T-helper 2 cell treated with Interferon-gamma antibody and Interleukin-4, amounts not matched to agents 5 μg/mL and 100 μg/mL, for 36 hours (primary cell): ENCODE results near the gene CTNNAL1.
"Not testable (repeated sequence)": the region's sequence is repeated elsewhere in the genome, so short reads cannot be mapped to it uniquely, and the experiment has no call there.

ENCODE experiments used
- DNase-seq: peaks from one replicate; pipeline ENCODE4 v3.0.0; 2021; ENCODE audit warnings: low spot score
- H3K27ac Mint-ChIP-seq: one replicate; pipeline ENCODE4 v1.8.0; 2021; ENCODE audit warnings: mild to moderate bottlenecking, mixed read lengths
- H3K27me3 Mint-ChIP-seq: one replicate; pipeline ENCODE4 v1.8.0; 2021; ENCODE audit warnings: low read depth, mixed read lengths
- H3K36me3 Mint-ChIP-seq: one replicate; pipeline ENCODE4 v1.8.0; 2021; ENCODE audit warnings: low read depth, mixed read lengths
- H3K4me1 Mint-ChIP-seq: one replicate; pipeline ENCODE4 v1.8.0; 2021; ENCODE audit warnings: low read depth, mixed read lengths
- H3K4me3 Mint-ChIP-seq: one replicate; pipeline ENCODE4 v1.8.0; 2022; ENCODE audit warnings: mild to moderate bottlenecking, moderate library complexity, mixed read lengths
- H3K9me3 Mint-ChIP-seq: one replicate; pipeline ENCODE4 v1.8.0; 2021; ENCODE audit warnings: mixed read lengths

CTNNAL1 gene

GRCh38 chr9:108920401-108920800 is 92.9 kb downstream of the CTNNAL1 start:
- not testable (repeated sequence) for H3K4me3 Mint-ChIP-seq, DNase-seq, H3K27me3 Mint-ChIP-seq, H3K4me1 Mint-ChIP-seq, H3K27ac Mint-ChIP-seq, H3K9me3 Mint-ChIP-seq
- H3K36me3 Mint-ChIP-seq, result peaks cover 41% of the 10 kb centered on the region

GRCh38 chr9:108919517-108919916 is 93.8 kb downstream of the CTNNAL1 start:
- no peak for DNase-seq

GRCh38 chr9:108913391-108913790 is 99.9 kb downstream of the CTNNAL1 start:
- Mint-ChIP-seq H3K4me3 (no peak overlapping the region), H3K4me1 (peaks cover 7% of the 10 kb centered on the region), H3K36me3 (peaks cover 33% of the 10 kb centered on the region), H3K27ac (no peak overlapping the region), H3K9me3 (no peaks in the 10 kb centered on the region), H3K27me3 (no peaks in the 10 kb centered on the region)
- no peak for DNase-seq

More at GRCh38 chr9:108919517-108919916, 93.8 kb downstream of the CTNNAL1 start:
- Mint-ChIP-seq H3K4me3 (no peak overlapping the region), H3K9me3 (no peaks in the 10 kb centered on the region), H3K4me1 (no peaks in the 10 kb centered on the region), H3K27me3 (no peaks in the 10 kb centered on the region), H3K27ac (no peak overlapping the region), H3K36me3 (peaks cover 34% of the 10 kb centered on the region)

- no peak overlapping the region for H3K4me3 Mint-ChIP-seq
- H3K27me3 Mint-ChIP-seq, result no peaks in the 10 kb centered on the region
- peaks cover 7% of the 10 kb centered on the region for H3K4me1 Mint-ChIP-seq
- no peak overlapping the region for H3K27ac Mint-ChIP-seq
- DNase-seq, result no peak
- H3K9me3 Mint-ChIP-seq, result no peaks in the 10 kb centered on the region
- peaks cover 37% of the 10 kb centered on the region for H3K36me3 Mint-ChIP-seq
Observed at GRCh38 chr9:108911820-108912219, 101.5 kb downstream of the CTNNAL1 start.

- H3K27ac Mint-ChIP-seq, result no peak overlapping the region
- peaks cover 7% of the 10 kb centered on the region for H3K4me1 Mint-ChIP-seq
- H3K27me3 Mint-ChIP-seq, result no peaks in the 10 kb centered on the region
- peaks cover 35% of the 10 kb centered on the region for H3K36me3 Mint-ChIP-seq
- DNase-seq, result no peak
- no peaks in the 10 kb centered on the region for H3K9me3 Mint-ChIP-seq
- H3K4me3 Mint-ChIP-seq, result no peak overlapping the region
Observed at GRCh38 chr9:108910914-108911313, 102.4 kb downstream of the CTNNAL1 start.

GRCh38 chr9:108910402-108910801 is 102.9 kb downstream of the CTNNAL1 start:
- no peaks in the 10 kb centered on the region for H3K27me3 Mint-ChIP-seq
- peaks cover 30% of the 10 kb centered on the region for H3K36me3 Mint-ChIP-seq
- no peak overlapping the region for H3K27ac Mint-ChIP-seq
- H3K4me1 Mint-ChIP-seq, result peaks cover 7% of the 10 kb centered on the region
- DNase-seq, result no peak
- no peaks in the 10 kb centered on the region for H3K9me3 Mint-ChIP-seq
- no peak overlapping the region for H3K4me3 Mint-ChIP-seq

GRCh38 chr9:108905494-108905893 is 107.8 kb downstream of the CTNNAL1 start:
- Mint-ChIP-seq H3K4me3 (no peak overlapping the region), H3K36me3 (peaks cover 38% of the 10 kb centered on the region), H3K9me3 (no peaks in the 10 kb centered on the region), H3K27me3 (no peaks in the 10 kb centered on the region), H3K4me1 (peaks cover 4% of the 10 kb centered on the region), H3K27ac (no peak overlapping the region)
- no peak for DNase-seq

- Mint-ChIP-seq H3K27me3 (no peaks in the 10 kb centered on the region), H3K4me1 (peaks cover 4% of the 10 kb centered on the region), H3K4me3 (no peak overlapping the region), H3K9me3 (no peaks in the 10 kb centered on the region), H3K27ac (no peak overlapping the region), H3K36me3 (peaks cover 42% of the 10 kb centered on the region)
- no peak for DNase-seq
Observed at GRCh38 chr9:108904161-108904560, 109.1 kb downstream of the CTNNAL1 start.

- no peak overlapping the region for H3K27ac Mint-ChIP-seq
- H3K36me3 Mint-ChIP-seq, result peaks cover 42% of the 10 kb centered on the region
- no peaks in the 10 kb centered on the region for H3K27me3 Mint-ChIP-seq
- no peaks in the 10 kb centered on the region for H3K9me3 Mint-ChIP-seq
- H3K4me3 Mint-ChIP-seq, result no peak overlapping the region
- H3K4me1 Mint-ChIP-seq, result peaks cover 4% of the 10 kb centered on the region
- no peak for DNase-seq
Observed at GRCh38 chr9:108903420-108904103, 109.7 kb downstream of the CTNNAL1 start.

- H3K4me3 Mint-ChIP-seq, result no peak overlapping the region
- H3K9me3 Mint-ChIP-seq, result no peaks in the 10 kb centered on the region
- no peak overlapping the region for H3K27ac Mint-ChIP-seq
- H3K4me1 Mint-ChIP-seq, result peaks cover 4% of the 10 kb centered on the region
- H3K36me3 Mint-ChIP-seq, result peaks cover 44% of the 10 kb centered on the region
- no peaks in the 10 kb centered on the region for H3K27me3 Mint-ChIP-seq
- no peak for DNase-seq
Observed at GRCh38 chr9:108900176-108900575, 113.1 kb downstream of the CTNNAL1 start.

- not testable (repeated sequence) for H3K27me3 Mint-ChIP-seq, H3K27ac Mint-ChIP-seq, H3K4me1 Mint-ChIP-seq, DNase-seq, H3K9me3 Mint-ChIP-seq, H3K4me3 Mint-ChIP-seq
- peaks cover 44% of the 10 kb centered on the region for H3K36me3 Mint-ChIP-seq
Observed at GRCh38 chr9:108899023-108899695, 114.1 kb downstream of the CTNNAL1 start.

- Mint-ChIP-seq H3K9me3 (no peaks in the 10 kb centered on the region), H3K27me3 (no peaks in the 10 kb centered on the region), H3K27ac (no peak overlapping the region), H3K4me3 (no peak overlapping the region), H3K4me1 (no peaks in the 10 kb centered on the region), H3K36me3 (peaks cover 40% of the 10 kb centered on the region)
- DNase-seq, result no peak
Observed at GRCh38 chr9:108897324-108898096, 115.8 kb downstream of the CTNNAL1 start.

- H3K9me3 Mint-ChIP-seq, result no peaks in the 10 kb centered on the region
- no peak for DNase-seq
- no peaks in the 10 kb centered on the region for H3K27me3 Mint-ChIP-seq
- H3K4me3 Mint-ChIP-seq, result no peak overlapping the region
- H3K27ac Mint-ChIP-seq, result no peak overlapping the region
- H3K36me3 Mint-ChIP-seq, result peaks cover 29% of the 10 kb centered on the region
- H3K4me1 Mint-ChIP-seq, result no peaks in the 10 kb centered on the region
Observed at GRCh38 chr9:108894225-108894997, 118.9 kb downstream of the CTNNAL1 start.
